CD4-positive, alpha-beta T cell treated with Interleukin-15 for 4 hours (primary cell): ENCODE measurements around the gene MYO3B.

Source experiments
- DNase-seq: peaks from one replicate; pipeline ENCODE4 v3.0.0-alpha.2; 2020; ENCODE audit warnings: low spot score

Gene MYO3B

DNA sequence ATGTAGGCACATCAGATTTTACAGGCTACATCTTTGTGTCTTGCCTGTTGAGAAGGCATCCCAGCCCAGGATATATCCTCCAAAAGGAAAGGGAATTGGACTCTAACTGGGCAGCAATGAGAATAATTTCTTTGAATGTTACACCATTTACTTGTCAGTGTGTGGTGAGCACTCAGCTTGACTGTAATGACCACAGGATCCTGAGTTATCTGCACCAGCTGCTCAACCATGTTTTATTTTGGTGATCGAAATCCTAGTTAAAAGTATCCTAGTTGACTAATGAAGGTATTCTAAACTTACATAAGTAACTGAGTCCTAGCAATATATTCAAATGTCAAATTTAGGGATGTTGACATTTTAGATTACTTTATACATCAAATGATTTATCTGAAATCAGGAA lies 123.0 kb downstream of the MYO3B start:
- no peak for DNase-seq

DNA sequence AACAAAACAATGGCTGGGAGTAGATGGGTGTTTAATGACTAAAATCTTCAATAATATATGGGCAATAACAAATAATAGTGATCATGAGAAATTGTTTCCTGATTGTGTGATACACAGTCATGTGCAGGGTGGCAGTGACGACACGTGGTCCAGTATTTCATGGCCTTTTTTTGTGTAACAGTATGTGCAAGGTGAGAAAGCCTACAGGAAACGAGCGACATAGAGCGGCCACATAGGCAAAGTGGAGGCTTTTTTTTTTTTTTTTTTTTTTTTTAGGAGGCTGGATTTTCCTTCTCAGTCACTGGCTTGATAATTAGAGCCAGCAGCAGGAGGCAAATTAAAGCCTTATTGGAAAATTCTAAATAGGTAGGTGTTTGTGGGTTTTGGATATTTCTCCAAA lies 123.7 kb downstream of the MYO3B start:
- DNase-seq, result no peak

DNA sequence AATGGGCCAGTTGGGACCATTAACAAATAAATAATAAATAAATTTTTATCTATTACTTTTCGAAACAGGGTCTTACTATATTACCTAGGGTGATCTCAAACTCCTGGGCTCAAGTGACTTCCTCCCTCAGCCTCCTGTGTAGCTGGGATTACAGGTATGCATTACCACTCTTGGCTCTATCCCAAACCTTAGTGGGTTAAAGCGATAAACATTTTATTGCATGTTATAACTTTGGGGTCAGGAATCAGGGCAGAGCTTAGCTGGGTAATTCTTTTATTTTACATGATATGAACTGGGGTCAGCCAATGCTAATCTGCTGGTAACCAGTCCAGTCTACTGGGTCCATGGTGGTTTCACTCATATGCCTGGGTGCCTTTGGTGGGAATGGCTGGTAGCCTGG lies 127.8 kb downstream of the MYO3B start:
- DNase-seq, result no peak

DNA sequence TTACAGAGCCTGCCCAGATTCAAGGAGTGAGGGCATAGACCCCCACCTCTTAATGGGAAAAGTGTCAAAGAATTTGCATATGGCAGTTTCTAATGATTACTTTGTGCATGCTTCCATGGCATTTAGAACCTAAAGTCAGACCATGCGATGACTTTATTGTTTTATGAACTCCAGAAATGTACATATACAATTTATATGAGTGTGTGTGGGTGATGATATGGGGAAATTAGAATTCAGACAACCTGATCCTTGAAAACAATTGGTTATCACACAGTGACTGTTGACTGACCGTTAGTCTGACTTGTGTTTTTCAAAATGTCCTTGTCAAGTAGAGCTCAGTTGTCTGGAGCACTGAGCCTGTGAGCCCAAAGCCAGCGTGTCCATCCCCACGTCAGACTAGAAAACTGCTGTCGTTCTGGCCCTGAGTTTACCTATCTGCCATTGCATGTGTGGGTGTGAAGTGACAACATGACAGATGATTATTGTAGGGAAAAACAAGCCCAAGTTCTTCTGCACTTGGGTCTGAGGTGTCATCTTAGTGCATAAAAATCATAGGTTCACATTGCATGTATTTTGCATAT lies 128.4 kb downstream of the MYO3B start:
- DNase-seq, result no peak

DNA sequence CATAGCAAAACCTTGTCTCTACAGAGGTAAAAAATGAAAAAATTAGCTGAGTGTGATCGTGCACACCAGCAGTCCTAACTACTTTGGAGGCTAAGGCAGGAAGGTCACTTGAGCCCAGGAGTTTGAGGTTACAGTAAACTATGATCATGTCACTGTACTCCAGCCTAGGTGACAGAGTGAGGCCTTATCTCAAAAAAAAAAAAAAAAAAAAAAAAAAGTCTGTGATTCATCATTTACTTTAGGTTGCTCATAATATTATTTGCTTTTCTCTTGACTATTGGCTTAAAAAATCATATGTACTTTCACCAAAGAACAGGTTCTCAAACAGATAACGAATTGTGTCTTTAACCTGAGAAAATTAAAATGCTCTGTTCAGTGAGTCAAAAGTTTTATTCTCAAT lies 129.1 kb downstream of the MYO3B start:
- DNase-seq, result no peak

- no peak for DNase-seq
Observed at GRCh38 chr2:170307555-170308351, 129.8 kb downstream of the MYO3B start.

DNA sequence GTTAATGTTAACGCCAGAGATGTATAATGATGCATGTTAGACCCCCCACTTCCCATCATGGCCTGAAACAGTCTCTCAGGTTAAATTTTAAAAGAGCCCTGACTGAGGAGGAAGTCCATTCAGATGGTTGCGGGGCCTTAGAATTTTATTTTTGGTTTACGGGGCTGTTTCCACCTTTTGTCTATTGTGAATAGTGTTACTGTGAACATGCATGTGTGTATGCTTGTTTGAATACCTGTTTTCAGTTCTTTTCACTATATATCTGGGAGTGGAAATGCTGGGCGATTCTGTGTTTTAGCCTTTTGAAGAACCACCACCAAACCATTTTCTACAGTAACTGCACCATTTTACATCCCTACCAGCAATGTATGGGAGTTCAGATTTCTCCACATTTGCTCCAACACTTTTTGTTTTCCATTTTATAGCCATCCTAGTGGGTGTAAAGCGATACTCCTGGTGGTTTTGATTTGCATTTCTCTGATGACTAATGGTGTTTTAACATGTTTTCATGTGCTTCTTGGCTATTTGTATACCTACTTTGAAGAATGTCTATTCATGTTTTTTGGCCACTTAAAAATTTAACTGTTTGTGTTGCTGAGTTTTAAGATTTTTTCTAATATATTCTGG lies 133.0 kb downstream of the MYO3B start:
- DNase-seq, result no peak

GRCh38 chr2:170313347-170313991 lies 135.5 kb downstream of the MYO3B start:
- DNase-seq, result no peak

DNA sequence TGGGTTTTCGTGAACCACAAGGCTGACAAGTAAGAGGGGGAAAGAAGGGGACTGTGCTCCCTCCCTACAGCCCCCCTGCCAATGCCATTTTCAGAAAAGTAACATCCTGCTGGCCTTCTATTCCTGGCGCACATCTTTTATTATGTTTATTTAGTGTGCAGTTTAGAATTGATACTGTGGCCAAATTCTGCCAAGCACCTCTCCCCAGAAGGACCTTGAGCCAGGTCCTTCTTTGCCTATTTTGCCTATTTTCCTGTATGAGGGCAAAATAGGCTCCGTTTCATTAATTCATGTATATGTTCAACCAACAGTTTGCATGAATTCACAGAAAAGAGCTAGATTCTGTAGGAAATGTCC lies 136.0 kb downstream of the MYO3B start:
- no peak for DNase-seq

DNA sequence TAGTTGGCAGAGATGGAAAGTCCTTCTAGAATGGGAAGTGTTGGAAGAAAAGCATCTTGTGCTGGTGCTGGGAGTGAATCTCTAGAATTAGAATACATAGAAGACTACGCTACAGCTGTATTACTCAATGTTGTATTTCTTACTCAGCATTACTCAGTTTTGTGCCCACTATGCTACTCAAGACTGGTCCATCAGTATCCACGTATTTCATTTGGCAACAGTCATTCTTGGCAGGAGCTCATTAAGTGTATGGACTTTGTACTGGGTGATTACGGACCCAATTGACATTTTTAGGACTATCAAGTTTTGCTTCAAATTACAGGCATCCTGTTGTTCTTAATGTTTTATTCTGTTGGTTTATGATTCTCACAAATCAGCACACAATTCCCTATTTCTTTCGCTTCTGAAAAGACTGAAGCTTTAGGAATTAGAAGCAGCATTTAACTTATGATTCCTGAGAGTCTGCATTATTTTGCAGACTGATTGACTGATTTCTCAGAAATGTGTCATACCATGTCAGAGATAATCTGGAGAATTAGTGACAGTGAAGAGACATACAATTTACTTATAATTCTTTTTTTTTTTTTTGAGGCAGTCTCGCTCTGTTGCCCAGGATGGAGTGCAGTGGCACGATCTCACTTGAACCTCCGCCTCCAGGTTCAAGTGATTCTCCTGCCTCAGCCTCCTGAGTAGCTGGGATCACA lies 136.9 kb downstream of the MYO3B start:
- no peak for DNase-seq

GRCh38 chr2:170320948-170321347 lies 143.0 kb downstream of the MYO3B start:
- no peak for DNase-seq

- no peak for DNase-seq
Observed at GRCh38 chr2:170321526-170321925, 143.6 kb downstream of the MYO3B start.

DNA sequence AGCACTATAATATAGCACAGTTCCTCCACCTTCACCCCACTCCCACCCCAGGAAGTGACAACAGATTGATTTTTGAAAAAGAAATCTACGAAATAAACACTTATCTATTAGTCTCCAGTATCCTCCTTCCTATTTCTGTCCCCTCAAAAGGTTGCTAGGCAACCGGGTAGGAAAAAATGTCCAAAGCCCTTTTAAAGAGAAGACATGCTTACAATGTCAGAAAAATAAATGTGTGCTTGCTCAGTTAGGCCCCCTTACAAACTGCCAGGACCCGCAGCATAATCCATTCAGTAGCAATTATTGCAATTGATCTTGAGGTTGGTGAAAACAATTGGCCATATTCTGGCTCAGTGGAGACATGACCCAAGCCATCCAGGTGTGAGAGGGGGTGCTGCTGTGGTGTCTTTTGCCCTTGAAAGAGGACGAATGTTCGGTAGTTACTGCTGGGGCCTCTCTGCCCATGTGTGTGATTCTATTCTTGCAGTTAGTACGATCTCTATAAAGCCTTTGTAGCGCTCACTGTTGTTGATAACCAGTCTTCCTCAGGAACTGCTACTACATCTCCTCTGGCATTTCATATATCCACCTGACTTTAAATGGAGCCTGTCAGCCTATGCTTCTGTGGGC lies 144.3 kb downstream of the MYO3B start:
- no peak for DNase-seq

GRCh38 chr2:170323743-170324142 lies 145.8 kb downstream of the MYO3B start:
- no peak for DNase-seq

DNA sequence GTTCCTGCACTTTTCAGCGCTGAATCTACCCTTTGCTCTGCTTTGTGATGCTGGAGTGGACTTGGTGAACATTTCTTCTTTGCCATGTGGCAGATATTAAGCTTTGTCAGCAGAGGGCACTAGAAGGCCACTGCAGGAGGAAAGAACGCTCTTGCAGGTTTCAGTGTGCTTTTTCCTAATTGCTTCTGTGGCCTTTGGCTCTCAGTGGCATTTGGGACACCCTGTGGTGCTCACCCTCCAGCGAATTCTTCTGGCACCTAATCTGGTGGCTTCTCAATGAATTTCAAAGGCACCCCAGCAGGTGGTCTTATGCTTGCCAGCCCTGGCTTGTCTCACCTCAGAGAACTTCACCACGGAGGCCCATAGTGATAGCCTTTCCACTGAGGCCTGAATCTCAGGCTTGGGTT lies 146.7 kb downstream of the MYO3B start:
- peak; percentile 10 for DNase-seq

DNA sequence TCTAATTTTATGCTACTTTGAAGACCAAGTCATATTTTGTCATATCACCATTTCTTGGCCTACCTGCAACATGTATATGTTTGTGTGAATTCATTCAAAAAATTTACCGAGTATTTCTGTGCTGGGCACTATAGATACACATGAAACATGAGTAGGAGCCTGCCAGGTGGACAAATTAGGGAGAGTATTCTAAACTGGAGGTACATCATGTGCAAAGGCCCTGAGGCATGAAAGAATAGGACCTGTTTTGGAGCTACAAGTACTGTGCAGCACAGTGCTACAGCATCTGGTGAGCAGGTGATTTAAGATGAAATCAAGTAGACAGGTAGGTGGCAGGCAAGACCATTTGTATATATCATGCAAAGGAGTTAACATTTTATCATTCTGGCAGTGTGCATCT lies 152.9 kb downstream of the MYO3B start:
- DNase-seq, result no peak

DNA sequence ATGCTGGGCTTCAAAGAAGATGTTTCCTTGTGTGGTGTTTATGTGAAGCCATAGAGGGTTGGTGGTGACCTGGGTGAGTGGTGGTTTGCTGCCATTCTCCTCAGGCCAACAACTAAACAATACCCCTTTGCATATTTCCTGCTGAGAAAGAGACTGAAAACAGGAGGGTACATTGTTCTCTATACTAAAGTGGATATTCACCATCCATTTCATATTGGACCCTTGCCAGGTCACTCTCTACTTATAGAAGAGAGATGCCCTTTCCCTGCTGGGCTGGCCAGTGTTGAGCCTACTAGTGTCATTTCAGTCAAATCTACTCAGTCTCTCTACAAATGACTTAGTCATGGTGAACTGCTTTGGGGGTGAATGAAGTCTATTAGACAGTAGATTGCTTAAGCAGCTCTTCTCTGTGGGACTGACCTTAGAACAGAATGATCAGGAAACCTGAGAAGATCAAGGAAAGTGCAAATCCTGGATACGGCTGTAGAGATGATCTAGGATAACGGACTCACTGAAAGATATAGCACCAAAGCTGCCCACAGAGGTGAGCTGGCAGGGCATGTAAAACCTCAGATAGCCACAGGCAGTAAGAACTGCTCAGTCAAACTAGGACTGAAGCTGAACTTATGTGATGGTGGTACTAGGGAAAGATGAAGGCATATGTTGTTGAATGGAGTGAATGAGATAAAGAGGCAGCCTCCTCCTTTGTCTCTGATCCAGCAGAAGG lies 154.9 kb downstream of the MYO3B start:
- DNase-seq, result no peak

DNA sequence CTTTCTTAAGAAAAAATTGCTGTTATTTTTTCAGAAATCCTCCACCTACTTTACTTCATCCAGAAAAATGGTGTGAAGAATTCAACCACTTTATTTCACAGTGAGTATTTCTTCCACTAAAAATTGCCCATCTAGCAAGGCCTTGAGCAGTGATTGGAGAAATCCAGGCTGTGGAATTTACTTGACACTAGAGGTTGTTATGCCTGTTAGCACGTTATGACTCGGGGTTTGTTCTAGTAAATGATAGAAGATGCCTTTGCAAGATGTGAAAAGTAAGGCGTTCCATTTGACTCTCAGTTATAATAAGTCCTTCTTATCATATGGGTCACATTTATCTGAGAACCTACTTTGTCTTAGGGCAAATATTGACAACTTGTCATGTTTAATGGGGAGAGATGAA lies 157.4 kb downstream of the MYO3B start:
- DNase-seq, result no peak

DNA sequence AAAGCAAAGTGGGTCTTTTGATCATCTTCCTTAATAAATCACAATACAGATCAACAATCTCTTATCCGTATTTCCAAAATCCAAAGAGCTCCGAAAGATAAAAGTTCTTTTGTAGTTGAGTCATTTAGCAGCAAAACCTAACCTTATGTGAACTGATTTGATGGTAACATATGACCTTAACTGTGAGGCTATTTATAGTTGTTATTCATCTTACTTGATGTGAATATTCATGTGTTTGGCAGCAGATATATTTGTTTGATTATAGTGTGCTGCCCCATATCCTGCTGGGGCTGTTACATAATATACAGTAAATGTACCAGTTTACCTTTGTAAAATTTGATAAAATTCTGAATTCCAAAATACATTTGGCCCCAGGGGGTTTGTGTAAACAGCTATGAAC lies 158.5 kb downstream of the MYO3B start:
- DNase-seq, result no peak

DNA sequence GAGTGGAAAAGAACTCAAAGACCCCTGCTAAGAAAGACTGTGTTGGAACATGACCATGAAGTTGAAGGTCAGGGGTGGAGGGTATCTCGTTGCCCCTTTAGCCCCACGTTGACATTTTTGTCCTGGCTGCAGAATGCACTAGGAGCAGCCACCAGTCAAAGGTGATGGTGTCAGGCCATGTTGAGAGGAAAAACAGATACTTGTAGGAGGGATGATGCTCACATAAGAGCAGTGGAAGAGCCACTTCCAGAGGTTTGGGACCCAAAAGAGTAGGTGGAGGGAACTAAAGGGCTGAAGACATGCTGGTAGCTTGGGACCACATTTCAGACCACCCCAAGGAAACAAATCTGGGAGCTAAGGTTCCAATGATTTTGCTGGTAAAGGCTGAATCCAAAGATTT lies 159.0 kb downstream of the MYO3B start:
- no peak for DNase-seq

DNA sequence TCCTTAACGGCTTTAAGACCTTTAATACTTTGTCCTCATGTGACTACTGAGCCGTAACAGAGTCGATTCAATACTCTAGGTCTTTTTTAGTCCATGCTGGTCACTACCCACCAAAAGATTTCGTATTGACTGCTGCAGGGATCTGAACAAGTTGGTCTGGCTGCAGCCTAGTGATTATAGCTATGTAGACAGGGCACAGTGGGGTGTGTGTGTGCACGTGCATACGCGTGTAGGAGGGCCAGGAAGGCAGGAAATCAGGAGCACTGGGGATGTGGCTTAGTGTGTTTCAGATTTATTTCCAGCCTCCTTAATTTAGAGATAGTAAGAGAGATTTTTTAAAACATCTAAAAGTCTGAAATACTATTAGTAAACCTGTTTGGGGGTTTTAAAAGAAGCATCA lies 161.4 kb downstream of the MYO3B start:
- no peak for DNase-seq
